NOMO-1 treated with dmso at 0.1 percent for 144 hours (cell line): Measurements from ENCODE around the gene FXYD3.

Experiments
- DNase-seq: peaks from one replicate; lab custom pipeline; 2025; ENCODE audit not compliant: unreplicated experiment; lab: John Stamatoyannopoulos, UW

FXYD3 gene

GRCh38 chr19:35157431-35157830 lies 41.8 kb downstream of the FXYD3 start:
- no peak for DNase-seq

GRCh38 chr19:35159606-35160005 lies 44.0 kb downstream of the FXYD3 start:
- DNase-seq: no peak

- DNase-seq: no peak
Measured at GRCh38 chr19:35160629-35161433, 45.2 kb downstream of the FXYD3 start.

- no peak for DNase-seq
Measured at GRCh38 chr19:35161434-35161743, 45.8 kb downstream of the FXYD3 start.

- DNase-seq: no peak
Measured at GRCh38 chr19:35162471-35163326, 47.1 kb downstream of the FXYD3 start.

- DNase-seq: no peak
Measured at GRCh38 chr19:35164418-35164817, 48.8 kb downstream of the FXYD3 start.

- no peak for DNase-seq
Measured at GRCh38 chr19:35165200-35166058, 49.8 kb downstream of the FXYD3 start.

GRCh38 chr19:35166100-35167063 lies 50.8 kb downstream of the FXYD3 start:
- no peak for DNase-seq

GRCh38 chr19:35167251-35168119 lies 51.9 kb downstream of the FXYD3 start:
- DNase-seq: peak; percentile 33

- DNase-seq: no peak
Measured at GRCh38 chr19:35168196-35168595, 52.6 kb downstream of the FXYD3 start.

GRCh38 chr19:35169221-35169995 lies 53.8 kb downstream of the FXYD3 start:
- DNase-seq: no peak

GRCh38 chr19:35170359-35171061 lies 54.9 kb downstream of the FXYD3 start:
- DNase-seq: no peak

- DNase-seq: no peak
Measured at GRCh38 chr19:35171730-35172129, 56.1 kb downstream of the FXYD3 start.
